GM19025 (cell line): Measurements from ENCODE around the gene ST8SIA4.

Experiments used
- ATAC-seq: cut with Tn5 transposase; IDR thresholded peaks from one replicate; pipeline ENCODE4 v1.9.1; 2021; ENCODE audit warnings: mild to moderate bottlenecking, low read depth, moderate library complexity; ENCODE audit not compliant: unreplicated experiment

Gene ST8SIA4

GRCh38 chr5:100903039-100903887, at the start of gene ST8SIA4:
ST8SIA4 (minus strand) TSS chr5:100903282; CDS start chr5:100902955, 327 bp downstream.
- ATAC-seq: peak; percentile 69

GRCh38 chr5:100950985-100951384, 47.9 kb upstream of the ST8SIA4 start:
- no peak for ATAC-seq

- ATAC-seq: no peak
These were observed 10.2 kb upstream of the ST8SIA4 start for GRCh38 chr5:100913298-100913697.

GRCh38 chr5:100909034-100909433, 6.0 kb upstream of the ST8SIA4 start:
- no peak for ATAC-seq

- no peak for ATAC-seq
These were observed 2.3 kb upstream of the ST8SIA4 start for GRCh38 chr5:100905259-100905914.

GRCh38 chr5:100904259-100904861, 1.3 kb upstream of the ST8SIA4 start:
- ATAC-seq: peak; percentile 14

- ATAC-seq: no peak
These were observed 543 bp downstream of the ST8SIA4 start for GRCh38 chr5:100902440-100903038.

- ATAC-seq: no peak
These were observed 1.2 kb downstream of the ST8SIA4 start for GRCh38 chr5:100901821-100902341.

GRCh38 chr5:100900796-100901781, 2.0 kb downstream of the ST8SIA4 start:
- peak; percentile 32 for ATAC-seq

GRCh38 chr5:100900142-100900795, 2.8 kb downstream of the ST8SIA4 start:
- ATAC-seq: no peak

GRCh38 chr5:100899675-100900074, 3.4 kb downstream of the ST8SIA4 start:
- ATAC-seq: no peak

GRCh38 chr5:100898504-100899346, 4.4 kb downstream of the ST8SIA4 start:
- no peak for ATAC-seq

GRCh38 chr5:100896054-100896453, 7.0 kb downstream of the ST8SIA4 start:
- ATAC-seq: no peak

- peak; percentile 73 for ATAC-seq
These were observed 12.5 kb downstream of the ST8SIA4 start for GRCh38 chr5:100890461-100891008.

- ATAC-seq: no peak
These were observed 13.2 kb downstream of the ST8SIA4 start for GRCh38 chr5:100889896-100890295.

- ATAC-seq: peak; percentile 50
These were observed 13.8 kb downstream of the ST8SIA4 start for GRCh38 chr5:100889165-100889743.

- ATAC-seq: no peak
These were observed 25.8 kb downstream of the ST8SIA4 start for GRCh38 chr5:100877274-100877673.
